NCI-H524 treated with DMSO at 0.1 percent for 48 hours (cell line): ENCODE data around the gene PRR35.

Experiments
- DNase-seq: peaks from one replicate; lab custom pipeline; 2025; lab: John Stamatoyannopoulos, UW

The PRR35 gene

GRCh38 chr16:564690-565418 lies 4.7 kb downstream of the PRR35 start:
- DNase-seq = no peak

- no peak for DNase-seq
Measured at GRCh38 chr16:565419-566330, 5.5 kb downstream of the PRR35 start.

GRCh38 chr16:566475-567372 lies 6.5 kb downstream of the PRR35 start, which contains the start of gene NHLRC4:
Gene NHLRC4 (plus strand): TSS chr16:567005. CDS start chr16:568048, 1,043 bp downstream.
- no peak for DNase-seq

GRCh38 chr16:567373-568256 lies 7.4 kb downstream of the PRR35 start:
- no peak for DNase-seq

- no peak for DNase-seq
Measured at GRCh38 chr16:568401-569258, 8.4 kb downstream of the PRR35 start.

GRCh38 chr16:569445-570254 lies 9.5 kb downstream of the PRR35 start, which contains the start of gene PIGQ:
Gene PIGQ (plus strand): TSS chr16:569968. CDS start chr16:574075, 4,107 bp downstream.
- no peak for DNase-seq

GRCh38 chr16:572865-573650 lies 12.9 kb downstream of the PRR35 start:
- DNase-seq = no peak

GRCh38 chr16:574021-574760 lies 14.0 kb downstream of the PRR35 start:
- no peak for DNase-seq

GRCh38 chr16:575354-576196 lies 15.4 kb downstream of the PRR35 start:
- no peak for DNase-seq

GRCh38 chr16:576197-576822 lies 16.1 kb downstream of the PRR35 start:
- no peak for DNase-seq

GRCh38 chr16:576823-577201 lies 16.6 kb downstream of the PRR35 start:
- no peak for DNase-seq

- DNase-seq = no peak
Measured at GRCh38 chr16:577796-578195, 17.6 kb downstream of the PRR35 start.

- DNase-seq = no peak
Measured at GRCh38 chr16:578232-578869, 18.2 kb downstream of the PRR35 start.

GRCh38 chr16:578870-579405 lies 18.7 kb downstream of the PRR35 start:
- DNase-seq = no peak
